Hepatocyte (in vitro differentiated cells): ENCODE measurements around the gene SEPTIN10. TPM values are rescaled to one million over a fixed set of nuclear protein-coding genes. Genes with fewer than 3 reads are reported as not detected.

Source experiments
- DNase-seq: peaks from one replicate; pipeline ENCODE4 v3.0.0-alpha.2; 2016; ENCODE audit warnings: low spot score
- H2AFZ ChIP-seq: fragments of 200-600 bp; sonication (generic); 2 replicates; pipeline ENCODE4 v1.6.0; 2016; ENCODE audit warnings: antibody characterized with exemption, mild to moderate bottlenecking
- H3K27ac ChIP-seq: fragments of 200-600 bp; sonication (generic); 2 replicates; pipeline ENCODE4 v1.5.1; 2016; ENCODE audit warnings: mild to moderate bottlenecking
- H3K27me3 ChIP-seq: fragments of 200-600 bp; sonication (generic); 2 replicates; pipeline ENCODE4 v1.6.1; 2016
- H3K36me3 ChIP-seq: fragments of 200-600 bp; sonication (generic); replicated peaks from 2 replicates; pipeline ENCODE4 v1.5.1; 2016; ENCODE audit warnings: low read depth; ENCODE audit not compliant: insufficient read depth
- H3K4me1 ChIP-seq: fragments of 200-600 bp; sonication (generic); 2 replicates; pipeline ENCODE4 v1.5.1; 2016; ENCODE audit warnings: mild to moderate bottlenecking, moderate library complexity; ENCODE audit not compliant: insufficient read depth
- H3K4me2 ChIP-seq: fragments of 200-600 bp; sonication (generic); 2 replicates; pipeline ENCODE4 v1.6.0; 2016
- H3K4me3 ChIP-seq: fragments of 200-600 bp; sonication (generic); 2 replicates; pipeline ENCODE4 v1.5.1; 2016; ENCODE audit warnings: mild to moderate bottlenecking
- H3K79me2 ChIP-seq: fragments of 200-600 bp; sonication (generic); 2 replicates; pipeline ENCODE4 v1.6.0; 2017; ENCODE audit warnings: mild to moderate bottlenecking
- H3K9me2 ChIP-seq: fragments of 200-600 bp; sonication (generic); replicated peaks from 2 replicates; pipeline ENCODE4 v1.6.0; 2017; ENCODE audit warnings: mild to moderate bottlenecking; ENCODE audit not compliant: insufficient read depth
- H3K9me3 ChIP-seq: fragments of 200-600 bp; sonication (generic); 2 replicates; pipeline ENCODE4 v1.5.1; 2016; ENCODE audit warnings: low read depth, mild to moderate bottlenecking
- H4K20me1 ChIP-seq: fragments of 200-600 bp; sonication (generic); 2 replicates; pipeline ENCODE4 v1.6.0; 2016; ENCODE audit warnings: mild to moderate bottlenecking; ENCODE audit not compliant: insufficient read depth, poor library complexity, severe bottlenecking
- EZH2 ChIP-seq: fragments of 200-600 bp; sonication (generic); IDR thresholded peaks from 2 replicates; pipeline ENCODE4 v1.6.1; 2016; ENCODE audit warnings: antibody characterized with exemption, mild to moderate bottlenecking, borderline replicate concordance
- EZH2phosphoT487 ChIP-seq: fragments of 200-600 bp; sonication (generic); IDR thresholded peaks from one replicate; pipeline ENCODE4 v1.6.1; 2018; ENCODE audit warnings: antibody characterized with exemption, mild to moderate bottlenecking, low read depth, moderate library complexity; ENCODE audit not compliant: unreplicated experiment, severe bottlenecking
- WGBS: methylation state at CpG from one replicate; pipeline ENCODE4 v1.1.6; 2016; ENCODE audit warnings: low lambda C conversion rate; ENCODE audit errors: missing lambda C conversion rate; 5-methylcytosine and 5-hydroxymethylcytosine counted together
- polyA plus RNA-seq: library from polyadenylated mRNA; unstranded; fragments of >200 nt; fragmentation: Nextera tagmentation; extraction: Ambion mirVana; gene quantifications from 2 replicates; pipeline ENCODE4 v1.2.1, GENCODE V29; 2016
- total RNA-seq: library from RNA; depleted of rRNA; stranded (reverse); fragments of >200 nt; gene quantifications from 2 replicates; pipeline ENCODE4 v1.2.3, GENCODE V29; 2014
- TF ChIP-seq, protein P1 (sequence below): fragments of 200-600 bp; sonication (generic); IDR thresholded peaks from 2 replicates; pipeline ENCODE4 v1.5.1; 2016; ENCODE audit warnings: antibody characterized with exemption, mild to moderate bottlenecking; ENCODE audit not compliant: poor library complexity

The SEPTIN10 gene
- total and polyA plus RNA-seq, 2 experiments from 2014 or later: 38.7 to 58.7 TPM

DNA sequence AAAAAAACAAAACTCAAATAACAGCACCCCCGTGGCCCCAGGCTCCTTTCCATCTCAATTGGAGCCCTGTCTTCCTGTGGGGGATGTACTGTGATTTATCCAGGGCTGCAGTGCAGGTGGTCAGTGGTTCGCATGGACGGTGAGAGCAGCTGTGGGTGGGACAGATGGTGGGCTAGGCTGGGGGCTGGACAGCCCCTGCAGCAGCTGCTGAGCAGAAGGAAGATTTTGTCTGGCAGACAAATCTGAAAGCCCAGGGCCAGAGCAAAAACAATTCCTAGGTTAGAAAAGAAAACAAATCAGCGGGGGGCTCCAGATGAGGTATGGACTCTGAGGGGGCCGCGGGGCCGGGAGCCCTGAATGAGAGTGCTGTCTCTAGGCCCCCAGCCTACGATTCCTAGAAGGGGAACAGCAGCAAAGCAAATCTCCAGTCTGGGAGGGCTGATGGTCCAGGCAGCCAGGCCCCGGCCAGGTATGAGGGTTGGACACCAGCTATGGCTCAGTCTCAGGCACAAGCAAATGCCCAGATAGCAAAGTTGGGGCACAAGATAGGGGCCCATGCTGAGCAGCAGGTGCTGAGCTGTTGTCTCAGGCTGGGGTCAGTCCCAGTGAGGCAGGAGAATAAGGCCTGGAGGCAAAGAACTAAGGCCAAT, 45.8 kb upstream of the SEPTIN10 start:
- Histone ChIP-seq H3K27ac (no peak overlapping the region), H3K79me2 (no peaks in the 10 kb centered on the region), H3K4me3 (no peak overlapping the region), H3K4me1 (no peaks in the 10 kb centered on the region), H3K36me3 (no peaks in the 10 kb centered on the region), H3K27me3 (no peaks in the 10 kb centered on the region), H2AFZ (no peak overlapping the region), H3K9me3 (no peaks in the 10 kb centered on the region), H4K20me1 (no peaks in the 10 kb centered on the region), H3K4me2 (no peak overlapping the region), H3K9me2 (no peaks in the 10 kb centered on the region)
- 74% methylated on average over 9 of the region's 9 CpGs for WGBS
- DNase-seq: no peak
- TF ChIP-seq EZH2 (no peak), EZH2phosphoT487 (no peak)
- TF ChIP-seq, protein P1, sequence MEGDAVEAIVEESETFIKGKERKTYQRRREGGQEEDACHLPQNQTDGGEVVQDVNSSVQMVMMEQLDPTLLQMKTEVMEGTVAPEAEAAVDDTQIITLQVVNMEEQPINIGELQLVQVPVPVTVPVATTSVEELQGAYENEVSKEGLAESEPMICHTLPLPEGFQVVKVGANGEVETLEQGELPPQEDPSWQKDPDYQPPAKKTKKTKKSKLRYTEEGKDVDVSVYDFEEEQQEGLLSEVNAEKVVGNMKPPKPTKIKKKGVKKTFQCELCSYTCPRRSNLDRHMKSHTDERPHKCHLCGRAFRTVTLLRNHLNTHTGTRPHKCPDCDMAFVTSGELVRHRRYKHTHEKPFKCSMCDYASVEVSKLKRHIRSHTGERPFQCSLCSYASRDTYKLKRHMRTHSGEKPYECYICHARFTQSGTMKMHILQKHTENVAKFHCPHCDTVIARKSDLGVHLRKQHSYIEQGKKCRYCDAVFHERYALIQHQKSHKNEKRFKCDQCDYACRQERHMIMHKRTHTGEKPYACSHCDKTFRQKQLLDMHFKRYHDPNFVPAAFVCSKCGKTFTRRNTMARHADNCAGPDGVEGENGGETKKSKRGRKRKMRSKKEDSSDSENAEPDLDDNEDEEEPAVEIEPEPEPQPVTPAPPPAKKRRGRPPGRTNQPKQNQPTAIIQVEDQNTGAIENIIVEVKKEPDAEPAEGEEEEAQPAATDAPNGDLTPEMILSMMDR: no peak

DNA sequence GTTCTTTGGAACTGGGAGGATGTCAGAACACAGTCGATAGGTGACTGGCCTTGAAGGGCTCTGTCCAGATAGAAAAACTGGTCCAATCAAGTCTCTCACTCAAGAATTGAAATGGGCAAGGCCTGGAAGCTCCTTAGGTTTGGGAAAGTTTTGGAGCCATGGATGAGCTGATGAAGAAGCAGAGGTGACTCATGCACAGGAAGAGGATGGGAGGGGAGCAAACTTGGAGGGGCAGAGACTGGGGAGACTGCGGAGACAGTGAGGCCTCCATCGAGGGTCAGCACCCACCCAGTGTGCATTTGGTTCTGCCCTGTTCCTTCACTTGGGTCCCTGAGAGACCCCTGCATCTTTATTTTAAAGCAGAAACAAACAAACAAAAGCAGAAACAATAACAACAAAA, 41.5 kb upstream of the SEPTIN10 start:
- DNase-seq: no peak
- TF ChIP-seq, protein P1: no peak
- no peak for TF ChIP-seq EZH2
- no peak for TF ChIP-seq EZH2phosphoT487
- no peak overlapping the region for H3K4me3 ChIP-seq
- no peak overlapping the region for H3K27ac ChIP-seq
- no peaks in the 10 kb centered on the region for H3K9me3 ChIP-seq
- no peaks in the 10 kb centered on the region for H3K4me1 ChIP-seq
- no peaks in the 10 kb centered on the region for H3K9me2 ChIP-seq
- H2AFZ ChIP-seq: no peak overlapping the region
- 86% methylated on average over 3 of the region's 3 CpGs for WGBS
- no peaks in the 10 kb centered on the region for H3K27me3 ChIP-seq
- H3K4me2 ChIP-seq: no peak overlapping the region
- H3K36me3 ChIP-seq: no peaks in the 10 kb centered on the region
- no peaks in the 10 kb centered on the region for H3K79me2 ChIP-seq
- no peaks in the 10 kb centered on the region for H4K20me1 ChIP-seq

DNA sequence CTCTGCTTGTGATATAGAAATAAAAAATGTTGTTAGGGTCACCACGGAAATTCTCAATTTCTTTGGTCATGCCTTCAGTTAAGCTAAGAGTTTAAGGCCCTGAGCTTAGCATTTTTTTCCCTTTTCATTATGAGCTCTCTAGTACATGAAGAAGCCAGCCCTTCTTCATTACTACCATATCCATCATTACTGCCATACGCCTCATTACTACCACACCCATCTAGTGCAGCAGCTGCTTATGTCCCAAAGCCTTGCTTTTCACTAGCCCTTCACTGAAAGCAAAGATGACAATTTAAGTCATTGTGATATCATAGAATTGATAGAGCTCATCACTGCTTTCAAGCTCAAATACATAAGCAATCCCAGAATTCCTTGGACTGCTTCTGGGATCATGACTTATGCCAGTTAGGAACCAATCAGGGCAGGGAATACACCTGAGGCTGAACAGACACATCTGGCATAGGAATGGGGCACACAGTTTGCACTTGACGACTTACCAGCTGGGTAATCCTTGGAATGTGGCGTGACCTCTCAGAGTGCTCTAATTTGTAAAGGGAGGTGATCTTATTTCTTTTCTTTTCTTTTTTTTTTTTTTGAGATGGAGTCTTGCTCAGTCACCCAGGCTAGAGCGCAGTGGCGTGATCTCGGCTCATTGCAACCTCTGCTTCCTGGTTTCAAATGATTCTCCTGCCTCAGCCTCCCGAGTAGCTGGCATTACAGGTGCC, 40.7 kb upstream of the SEPTIN10 start:
- no peaks in the 10 kb centered on the region for H3K9me3 ChIP-seq
- H4K20me1 ChIP-seq: no peaks in the 10 kb centered on the region
- TF ChIP-seq, protein P1: no peak
- TF ChIP-seq EZH2 (no peak), EZH2phosphoT487 (no peak)
- WGBS: 96% methylated on average over 8 of the region's 8 CpGs
- H3K4me1 ChIP-seq: no peaks in the 10 kb centered on the region
- no peak for DNase-seq
- H3K79me2 ChIP-seq: no peaks in the 10 kb centered on the region
- no peak overlapping the region for H2AFZ ChIP-seq
- H3K4me3 ChIP-seq: no peak overlapping the region
- no peaks in the 10 kb centered on the region for H3K9me2 ChIP-seq
- H3K27ac ChIP-seq: no peak overlapping the region
- H3K36me3 ChIP-seq: no peaks in the 10 kb centered on the region
- H3K4me2 ChIP-seq: no peak overlapping the region
- no peaks in the 10 kb centered on the region for H3K27me3 ChIP-seq
